LoVo (cell line): ENCODE data around the gene CORO7.

Source experiments
- DNase-seq: peaks from one replicate; pipeline ENCODE4 v3.0.0-alpha.2; 2016; ENCODE audit warnings: low spot score

Gene CORO7

DNA sequence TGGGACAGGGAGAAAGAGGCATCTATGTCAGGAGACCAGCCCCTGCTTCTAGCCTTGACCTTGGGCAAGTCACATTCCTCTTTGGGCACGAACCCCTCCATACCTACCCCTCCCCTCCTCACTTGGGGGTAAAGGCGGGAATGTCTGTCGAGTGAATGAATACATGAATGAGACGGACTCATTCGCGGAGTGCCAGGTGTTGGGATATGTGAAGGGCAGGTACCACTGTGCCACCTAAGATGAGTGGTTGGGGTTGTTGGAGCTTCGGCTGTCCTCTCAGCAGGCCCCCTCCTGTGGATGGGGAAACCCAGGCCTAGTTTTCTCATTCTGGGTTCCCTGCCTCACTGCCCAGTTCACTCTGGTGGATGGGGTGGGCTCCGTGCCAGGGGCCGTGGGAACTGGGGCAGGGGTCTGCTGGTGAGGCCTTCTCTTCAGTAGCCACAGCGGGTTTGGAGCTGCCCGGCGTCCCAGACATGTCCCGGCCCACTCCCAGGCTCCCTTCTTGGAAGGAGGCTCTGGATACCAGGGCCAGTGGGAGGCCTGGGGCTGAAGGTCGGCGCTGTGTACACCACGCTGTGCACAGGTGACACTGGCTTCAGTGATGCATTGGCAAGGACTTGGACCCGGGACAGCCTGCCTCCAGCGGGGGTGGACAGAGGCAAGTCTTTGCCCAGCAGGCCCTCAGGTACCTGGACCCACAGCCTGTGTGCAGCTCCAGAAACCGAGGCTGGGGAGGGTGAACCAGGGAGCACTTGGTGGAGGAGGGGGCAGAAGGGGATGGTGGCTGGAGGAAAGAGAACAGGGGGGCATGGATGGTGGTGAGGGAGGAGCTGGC, 94.9 kb downstream of the CORO7 start:
- no peak for DNase-seq

GRCh38 chr16:4320571-4321137, 95.7 kb downstream of the CORO7 start:
- DNase-seq = no peak

DNA sequence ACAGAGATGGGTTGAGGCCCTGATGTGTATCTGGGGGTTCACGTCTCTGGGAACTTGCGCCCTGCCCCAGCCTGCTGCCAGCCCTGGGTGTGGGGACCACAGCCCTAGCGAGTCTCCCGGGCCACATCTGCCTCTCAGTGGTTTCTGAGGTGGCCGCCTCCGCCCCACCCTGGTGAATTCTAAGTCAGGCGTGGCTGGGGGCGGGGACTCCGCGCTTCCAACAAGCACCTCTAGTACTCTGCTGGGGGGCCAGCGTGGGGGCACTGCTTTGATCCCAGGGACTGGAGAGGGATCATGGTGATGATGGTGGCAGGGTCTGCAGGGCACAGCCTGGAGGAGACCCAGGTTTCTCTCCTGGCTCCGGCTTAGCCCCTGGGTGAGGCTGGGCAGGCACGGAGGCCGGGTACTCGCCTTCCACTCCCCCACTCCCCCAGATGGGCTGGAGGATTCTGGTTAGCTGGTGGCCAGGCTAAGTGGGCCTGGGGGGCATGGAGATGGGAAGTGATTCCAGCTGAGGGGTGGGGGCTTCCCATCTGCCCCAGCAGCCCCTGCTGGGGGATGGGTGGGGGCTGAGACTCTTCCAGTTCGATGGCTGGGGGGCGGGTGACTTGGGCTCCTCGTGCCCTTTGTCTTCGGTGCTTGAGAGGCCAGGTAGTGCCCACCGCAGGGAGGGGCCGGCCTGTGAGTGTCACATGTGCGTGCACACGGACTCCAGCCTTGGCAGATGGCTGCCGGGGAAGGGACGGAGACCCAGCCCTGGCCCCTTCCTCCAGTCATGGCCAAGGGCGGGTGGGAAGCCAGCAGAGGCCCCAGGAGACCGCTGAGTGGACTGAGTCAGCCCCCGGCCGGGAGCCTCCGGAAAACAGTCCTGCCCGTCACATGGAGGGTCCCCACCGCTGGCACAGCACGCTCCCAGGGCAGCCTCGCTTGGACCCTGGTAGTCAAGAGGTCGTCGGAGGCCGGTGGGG, 96.7 kb downstream of the CORO7 start:
- DNase-seq = no peak

DNA sequence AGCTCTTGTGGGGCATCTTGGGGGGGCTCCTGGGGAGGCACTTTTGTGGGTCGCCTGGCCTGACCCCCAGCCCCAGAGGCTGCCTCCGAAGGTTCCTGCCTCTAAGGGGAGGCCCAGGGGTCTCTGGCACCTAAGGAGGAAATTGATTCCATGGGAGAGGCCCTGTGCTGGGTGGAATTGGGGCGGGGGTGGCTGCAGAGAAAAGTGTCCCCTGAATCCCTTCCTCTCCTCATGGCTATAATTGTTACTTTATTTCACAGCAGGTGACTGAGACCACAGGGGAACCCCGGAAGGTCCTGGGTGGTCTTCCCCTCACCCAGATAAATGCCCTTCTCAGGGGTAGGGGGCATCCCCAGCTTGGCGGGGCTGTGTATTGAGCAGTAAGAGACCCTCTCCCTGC, 97.4 kb downstream of the CORO7 start:
- DNase-seq = no peak

DNA sequence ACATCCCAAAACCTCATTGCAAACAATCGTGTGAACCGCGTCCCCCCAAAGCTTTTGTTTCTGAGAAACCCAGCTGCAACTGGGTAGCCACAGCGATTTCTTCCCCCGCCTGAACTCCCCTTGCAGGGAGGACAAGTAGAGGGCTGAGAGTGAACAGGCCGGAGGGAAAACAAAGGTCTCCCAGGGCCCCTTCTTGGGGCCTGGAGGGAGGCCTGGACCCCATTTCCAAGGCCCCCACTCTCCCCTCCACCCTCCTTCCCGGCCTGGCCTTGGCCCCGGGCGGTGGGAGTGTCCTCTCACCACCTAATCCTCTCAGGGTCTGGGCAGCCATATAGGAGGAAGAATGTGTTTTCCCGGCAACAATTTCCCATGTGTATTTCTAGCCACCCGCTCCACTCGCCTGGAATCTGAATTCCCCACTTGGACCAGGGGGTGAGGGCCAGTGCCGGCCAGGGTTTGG, 97.9 kb downstream of the CORO7 start:
- no peak for DNase-seq

GRCh38 chr16:4317532-4318450, 98.6 kb downstream of the CORO7 start:
- no peak for DNase-seq

DNA sequence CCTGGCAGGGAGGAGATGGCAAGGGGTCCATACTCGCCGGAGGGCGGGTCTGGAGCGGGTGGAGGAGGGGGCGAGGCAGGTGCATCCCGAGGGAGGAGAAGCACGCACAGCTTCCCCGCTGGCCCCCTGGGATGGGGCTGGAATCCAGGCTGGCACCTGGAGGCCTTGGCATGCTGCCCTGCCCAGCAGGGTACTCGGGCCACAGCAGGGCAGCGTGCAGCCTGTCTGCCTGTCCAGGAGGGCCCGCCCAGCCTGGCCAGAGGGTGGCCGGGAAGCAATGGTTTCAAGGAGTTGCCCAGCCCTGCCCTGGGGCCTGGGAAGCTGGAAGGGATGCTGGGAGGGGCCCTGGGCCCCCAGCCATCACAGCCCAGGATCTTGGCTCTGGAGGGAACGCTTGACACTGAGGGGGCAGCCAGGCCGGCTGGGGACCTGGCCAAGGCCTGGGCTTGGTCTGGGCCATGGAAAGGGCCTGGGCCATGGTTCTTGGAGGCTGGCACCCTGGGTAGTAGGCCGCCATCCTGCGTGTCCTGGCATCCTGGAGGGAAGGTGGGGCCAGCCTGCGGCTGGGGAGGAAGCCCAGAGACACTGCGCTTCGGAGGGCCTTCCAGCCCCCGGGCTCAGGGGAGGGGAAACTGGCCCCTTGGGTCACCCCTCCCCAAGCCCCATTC, 99.4 kb downstream of the CORO7 start:
- DNase-seq = peak; percentile 69

DNA sequence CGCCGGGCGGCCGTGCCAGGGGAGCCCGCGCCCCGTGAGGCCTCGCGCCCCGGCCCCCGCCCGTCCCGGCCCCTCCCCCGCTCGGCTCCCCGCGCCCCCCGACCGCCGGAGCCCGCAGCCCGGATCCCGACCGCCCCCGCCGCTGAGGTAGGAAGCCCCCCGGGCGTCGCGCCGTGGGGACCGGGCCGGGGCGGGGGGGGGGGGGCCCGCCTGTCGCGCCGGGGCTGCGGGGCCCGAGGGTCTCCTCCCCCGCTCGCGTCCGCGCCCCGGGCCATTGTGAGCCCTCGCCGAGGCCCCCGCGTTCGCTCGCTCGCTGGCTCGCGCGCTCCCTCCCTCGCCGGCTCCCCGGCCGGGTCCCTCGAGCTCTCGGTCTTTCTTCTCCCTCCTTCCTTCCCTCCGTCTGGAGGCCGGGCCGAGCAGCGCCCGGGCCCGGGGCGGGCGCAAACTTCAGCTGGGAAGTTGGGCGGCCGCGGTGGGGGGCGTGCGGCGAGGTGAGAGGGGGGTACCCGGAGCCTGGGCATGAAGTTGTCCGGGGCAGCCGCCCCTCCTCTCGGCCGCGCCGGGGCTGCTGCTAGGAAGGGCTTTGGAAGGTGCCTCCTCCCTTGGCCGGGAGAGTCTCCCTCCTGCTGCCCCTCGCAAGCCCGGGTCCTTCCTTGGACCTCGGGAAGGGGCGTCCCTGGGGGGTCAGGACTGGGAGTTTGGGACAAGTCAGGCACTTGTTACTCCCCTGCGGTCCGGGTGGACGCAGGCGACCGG, 100.1 kb downstream of the CORO7 start:
- DNase-seq = no peak

GRCh38 chr16:4315186-4316107, 100.9 kb downstream of the CORO7 start, which contains the start of gene GLIS2:
TSS of gene GLIS2 (plus strand) at chr16:4316067. CDS start at chr16:4332281, 16,214 bp downstream.
- peak; percentile 67 for DNase-seq

- DNase-seq = peak; percentile 29
Measured at GRCh38 chr16:4314532-4315185, 101.7 kb downstream of the CORO7 start.

- peak; percentile 72 for DNase-seq
Measured at GRCh38 chr16:4313563-4314531, 102.5 kb downstream of the CORO7 start.

DNA sequence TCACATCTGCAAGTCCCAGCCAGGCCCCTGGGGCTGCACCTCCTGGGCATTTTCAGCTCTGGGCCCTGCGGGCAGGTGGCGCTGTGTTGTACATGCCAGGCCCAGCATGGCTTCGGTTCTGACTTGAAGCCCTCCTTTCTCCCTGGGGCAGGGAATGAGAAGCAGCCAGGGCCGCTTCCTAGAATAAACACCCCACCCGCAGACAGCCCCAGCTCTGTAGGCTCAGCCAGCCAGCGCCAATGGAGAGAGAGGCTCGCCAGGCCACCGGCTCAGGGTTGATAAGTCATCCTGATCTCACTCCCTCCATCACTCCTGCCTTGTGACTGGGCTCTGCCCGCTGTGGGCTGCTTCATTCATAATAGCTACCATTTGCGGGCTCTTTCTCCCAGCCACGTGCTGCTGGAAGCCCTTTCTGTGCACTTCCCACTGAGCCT, 106.5 kb downstream of the CORO7 start:
- peak; percentile 17 for DNase-seq

- DNase-seq = peak; percentile 12
Measured at GRCh38 chr16:4309102-4309832, 107.1 kb downstream of the CORO7 start.

GRCh38 chr16:4307215-4308037, 109.0 kb downstream of the CORO7 start:
- DNase-seq = peak; percentile 96

- no peak for DNase-seq
Measured at GRCh38 chr16:4306470-4307214, 109.8 kb downstream of the CORO7 start.
